NCI-H82 (cell line): ENCODE results near the gene ZMYND8.
A peak's percentile ranks its signal among the peaks of the same experiment; 100 is the strongest.
"Not testable (repeated sequence)": the region's sequence is repeated elsewhere in the genome, so short reads cannot be mapped to it uniquely, and the experiment has no call there.

ENCODE experiments used
- DNase-seq: peaks from one replicate; lab custom pipeline; 2025; lab: John Stamatoyannopoulos, UW

Gene ZMYND8

DNA sequence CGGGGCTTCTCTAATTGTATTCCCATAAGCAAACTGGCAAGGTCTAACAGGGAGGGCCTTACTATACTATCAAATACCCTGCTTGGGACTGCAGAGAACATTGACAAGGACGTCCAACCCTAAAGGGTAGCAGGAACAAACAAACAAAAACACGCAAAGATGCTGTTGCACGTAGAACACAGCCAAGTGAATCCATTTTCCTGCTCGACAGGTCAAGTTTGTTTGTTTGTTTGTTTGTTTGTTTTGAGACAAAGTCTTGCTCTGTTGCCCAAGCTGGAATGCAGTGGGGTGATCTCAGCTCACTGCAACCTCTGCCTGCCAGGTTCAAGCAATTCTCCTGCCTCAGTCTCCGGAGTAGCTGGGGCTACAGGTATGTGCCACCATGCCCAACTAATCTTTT lies 91.3 kb downstream of the ZMYND8 start:
- DNase-seq: no peak

DNA sequence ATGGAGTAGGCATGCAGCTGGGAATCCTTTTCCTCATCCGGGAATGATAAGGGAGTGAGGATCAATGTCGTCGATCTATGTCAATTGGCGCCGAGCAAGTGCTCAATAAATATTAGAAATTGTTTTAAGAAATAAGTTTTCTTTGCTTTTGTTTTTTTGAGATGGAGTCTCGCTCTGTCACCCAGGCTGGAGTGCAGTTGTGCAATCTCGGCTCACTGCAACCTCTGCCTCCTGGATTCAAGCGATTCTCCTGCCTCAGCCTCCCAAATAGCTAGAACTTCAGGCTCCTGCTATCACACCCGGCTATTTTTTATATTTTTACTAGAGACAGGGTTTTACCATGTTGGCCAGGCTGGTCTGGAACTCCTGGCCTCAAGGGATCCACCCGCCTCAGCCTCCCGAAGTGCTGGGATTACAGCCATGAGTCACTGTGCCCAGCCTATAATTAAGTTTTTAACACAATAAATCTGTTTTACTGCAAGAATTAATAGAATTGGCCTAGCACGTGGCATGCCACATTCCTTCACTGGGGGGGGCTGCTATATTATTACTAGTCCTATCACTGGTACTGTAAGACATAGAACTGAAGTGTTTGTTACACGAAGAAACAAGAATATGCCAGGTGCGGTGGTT lies 92.2 kb downstream of the ZMYND8 start:
- DNase-seq: not testable (repeated sequence)

DNA sequence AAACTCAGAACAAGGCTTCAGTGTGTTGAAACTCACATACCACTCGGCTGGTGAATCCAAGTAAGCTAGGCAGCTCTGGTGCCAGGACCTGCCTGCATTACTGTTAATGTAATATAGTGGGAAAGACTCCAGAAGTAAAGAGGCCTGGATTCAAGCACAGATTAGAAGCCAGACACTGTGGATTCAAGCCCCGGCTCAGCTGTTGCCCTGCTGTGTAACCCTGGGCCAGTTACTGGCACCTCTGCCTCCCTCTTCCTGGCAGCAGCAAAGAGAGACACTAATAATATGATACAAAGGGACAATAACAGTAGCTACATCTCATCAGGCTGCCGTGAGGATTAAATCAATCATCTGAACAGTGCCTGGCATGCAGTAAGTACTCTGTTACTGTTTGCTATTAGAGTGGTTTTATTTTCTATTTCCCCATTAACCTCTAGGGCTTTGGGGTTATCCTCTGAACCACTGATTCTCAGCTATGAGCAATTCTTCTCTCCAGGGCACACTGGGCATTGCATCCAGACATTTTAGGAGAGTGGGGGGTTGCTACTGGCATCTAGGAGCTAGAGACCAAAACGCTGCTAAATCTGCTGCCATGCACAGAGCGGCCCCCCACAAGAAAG lies 92.9 kb downstream of the ZMYND8 start:
- peak; percentile 45 for DNase-seq

DNA sequence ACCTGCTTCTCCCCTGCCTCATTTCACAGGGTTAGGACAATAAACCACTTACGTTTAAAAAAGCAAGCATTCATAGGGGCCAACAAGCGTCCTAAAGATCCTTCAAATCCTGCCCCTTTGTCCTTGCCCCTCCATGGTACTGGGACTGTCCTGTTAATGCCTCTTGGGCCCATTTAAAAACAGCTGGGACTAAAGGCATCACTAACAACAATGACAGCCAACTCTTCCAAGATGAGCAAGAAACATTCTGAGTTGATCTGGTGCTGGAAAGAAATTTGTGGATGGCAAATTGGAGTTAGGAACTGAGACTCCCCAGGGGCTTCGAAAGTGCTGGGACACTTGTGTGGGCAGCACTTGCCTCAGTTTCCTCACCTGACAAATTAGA lies 93.4 kb downstream of the ZMYND8 start:
- DNase-seq: no peak

DNA sequence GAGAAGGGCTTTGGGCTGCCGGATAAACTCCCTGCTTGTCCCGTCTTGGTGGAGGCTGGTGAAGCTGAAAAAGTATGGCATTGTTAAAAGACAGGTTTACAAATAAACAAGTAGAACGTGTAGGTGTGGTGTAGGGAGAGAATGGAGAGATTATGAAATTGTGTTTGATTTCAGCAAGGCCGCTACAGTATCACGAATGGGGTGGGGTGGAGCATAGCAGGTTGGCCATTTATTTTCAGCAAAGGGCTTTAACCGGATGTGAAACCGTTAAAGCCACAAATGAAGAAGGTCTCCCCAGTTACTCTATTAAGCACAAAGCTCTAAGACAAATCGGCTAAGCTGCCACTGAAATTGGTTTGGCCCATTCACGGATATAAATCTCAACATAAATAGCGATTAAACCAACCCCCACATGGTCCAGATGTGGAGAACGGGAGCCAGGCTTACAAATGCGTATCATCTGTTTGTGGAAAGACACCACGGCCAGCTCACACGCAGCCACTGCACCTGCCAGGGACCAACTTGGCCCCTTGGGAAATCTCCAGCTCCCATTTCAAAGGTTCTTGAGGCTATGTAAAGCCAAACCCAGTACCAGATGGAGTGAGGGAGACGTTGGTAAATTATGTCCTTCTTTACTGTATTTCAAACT lies 94.0 kb downstream of the ZMYND8 start:
- peak; percentile 97 for DNase-seq

DNA sequence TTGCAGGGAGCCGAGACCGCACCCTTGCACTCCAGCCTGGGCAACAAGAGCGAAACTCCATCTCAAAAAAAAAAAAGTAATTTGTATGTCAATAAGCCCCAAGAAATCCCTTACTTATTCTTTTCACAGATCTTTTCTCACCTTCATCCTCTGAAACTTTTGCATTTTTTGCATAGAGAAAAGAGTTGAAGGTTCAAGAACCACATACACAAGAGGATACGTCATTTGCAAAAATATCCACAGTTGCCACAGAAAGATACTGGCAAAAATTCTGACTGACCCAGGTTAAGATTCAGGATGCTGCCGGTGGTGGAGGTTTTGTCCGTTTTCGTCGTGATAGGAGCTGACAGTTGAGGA lies 94.5 kb downstream of the ZMYND8 start:
- no peak for DNase-seq

DNA sequence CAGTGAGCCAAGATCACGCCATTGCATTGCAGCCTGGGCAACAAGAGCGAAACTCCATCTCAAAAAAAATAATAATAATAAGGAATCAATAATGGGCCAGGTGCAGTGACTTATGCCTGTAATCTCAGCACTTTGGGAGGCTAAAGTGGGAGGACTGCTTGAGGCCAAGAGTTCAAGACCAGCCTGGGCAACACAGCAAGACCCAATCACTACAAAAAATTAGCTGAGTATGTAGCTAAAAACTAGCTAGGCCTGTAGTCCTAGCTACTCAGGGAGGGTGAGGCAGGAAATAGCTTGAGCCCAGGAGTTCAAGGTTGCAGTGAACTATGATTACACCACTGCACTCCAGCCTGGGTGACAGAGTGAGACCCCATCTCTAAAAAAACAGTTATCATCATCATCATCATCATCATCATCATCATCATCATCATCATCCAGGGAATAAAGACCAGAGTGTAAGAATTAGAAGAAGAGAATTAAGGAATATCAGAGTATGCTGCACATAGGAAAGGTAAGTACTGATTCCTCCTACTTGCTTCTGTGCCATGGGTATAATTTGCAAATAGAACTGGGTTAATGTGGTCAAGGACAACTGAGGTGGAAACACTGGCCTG lies 95.2 kb downstream of the ZMYND8 start:
- DNase-seq: not testable (repeated sequence)

DNA sequence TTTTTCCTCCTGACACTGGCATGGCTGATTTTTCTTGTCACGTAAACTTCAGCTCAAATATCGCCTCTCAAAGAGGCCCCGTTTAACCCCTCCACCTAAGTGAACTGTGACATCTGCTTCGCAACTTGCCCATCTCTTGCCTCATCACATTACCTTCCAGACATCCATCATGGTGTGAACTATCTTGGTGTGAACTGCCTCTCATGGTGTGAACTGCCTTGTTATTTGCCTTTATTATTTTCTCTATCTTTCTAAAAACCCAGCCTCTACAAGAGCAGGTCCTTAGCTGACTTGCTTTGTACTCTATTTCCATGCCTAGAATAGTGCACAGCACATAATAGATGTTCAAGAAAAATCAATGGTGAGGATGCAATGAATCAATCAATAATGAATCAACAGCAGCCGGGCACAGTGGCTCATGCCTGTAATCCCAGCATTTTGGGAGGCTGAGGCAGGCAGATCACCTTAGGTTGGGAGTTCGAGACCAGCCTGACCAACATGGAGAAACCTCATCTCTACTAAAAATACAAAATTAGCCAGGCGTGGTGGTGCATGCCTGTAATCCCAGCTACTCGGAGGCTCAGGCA lies 95.9 kb downstream of the ZMYND8 start:
- DNase-seq: not testable (repeated sequence)

DNA sequence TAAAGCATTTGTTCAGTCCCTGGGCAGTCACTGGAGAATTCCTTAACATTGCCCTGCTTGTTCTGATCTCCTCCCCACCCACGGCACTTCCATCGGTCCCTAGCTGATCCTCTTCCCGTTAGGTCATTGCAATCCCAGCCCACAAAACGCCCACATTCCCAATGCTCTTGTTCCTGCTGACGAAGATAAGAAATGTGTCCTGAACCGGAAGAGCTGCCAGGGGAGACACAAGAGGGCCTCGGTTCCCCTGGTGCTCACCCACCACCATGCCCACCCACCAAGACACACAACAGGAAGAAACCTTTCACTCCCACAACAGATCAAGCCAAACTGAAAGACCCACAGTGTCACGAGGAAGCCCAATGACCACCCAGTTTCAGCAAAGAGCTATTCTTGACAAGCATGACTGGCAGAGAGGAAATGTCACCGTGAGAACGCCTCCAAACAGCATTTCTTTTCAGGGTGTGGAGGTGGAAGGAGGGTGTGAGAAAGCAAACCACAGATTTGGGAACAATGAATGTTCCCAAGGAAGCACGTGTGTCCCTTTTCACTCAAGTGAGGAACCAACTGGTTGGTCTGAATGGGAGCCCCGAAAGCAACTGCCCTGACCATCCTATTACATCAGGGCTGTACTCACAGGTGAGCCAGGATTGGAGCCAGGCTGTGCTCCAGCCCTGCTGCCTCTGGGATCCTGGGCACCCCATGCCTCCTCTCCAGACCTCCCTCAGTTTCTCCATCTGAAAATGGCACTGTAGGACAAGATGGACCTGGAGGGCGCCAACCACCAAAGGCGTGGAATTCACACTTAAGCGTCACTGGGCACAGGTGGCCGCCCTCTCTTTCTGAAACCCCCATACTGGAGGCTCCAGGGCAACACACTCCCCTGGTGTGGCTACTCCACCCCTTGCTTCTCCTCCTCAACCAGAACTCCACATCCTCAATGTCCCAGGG lies 97.5 kb downstream of the ZMYND8 start:
- DNase-seq: no peak

DNA sequence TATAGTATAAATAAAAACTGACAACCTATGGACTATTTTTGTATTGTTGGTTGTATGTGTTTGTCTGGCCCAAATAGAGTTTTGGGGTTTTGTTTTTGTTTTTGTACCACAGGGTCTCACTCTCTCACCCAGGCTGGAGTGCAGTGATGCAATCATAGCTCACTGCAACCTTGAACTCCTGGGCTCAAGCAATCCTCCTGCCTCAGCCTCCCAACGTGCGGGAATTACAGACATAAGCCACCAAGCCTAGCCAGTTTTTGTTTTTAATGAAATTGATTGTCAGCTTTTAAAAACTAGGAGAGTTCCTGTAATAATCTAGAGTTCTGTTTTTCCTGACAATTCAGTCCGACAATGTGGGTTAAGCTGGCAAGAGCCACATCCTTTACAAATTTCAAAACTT lies 98.7 kb downstream of the ZMYND8 start:
- no peak for DNase-seq

DNA sequence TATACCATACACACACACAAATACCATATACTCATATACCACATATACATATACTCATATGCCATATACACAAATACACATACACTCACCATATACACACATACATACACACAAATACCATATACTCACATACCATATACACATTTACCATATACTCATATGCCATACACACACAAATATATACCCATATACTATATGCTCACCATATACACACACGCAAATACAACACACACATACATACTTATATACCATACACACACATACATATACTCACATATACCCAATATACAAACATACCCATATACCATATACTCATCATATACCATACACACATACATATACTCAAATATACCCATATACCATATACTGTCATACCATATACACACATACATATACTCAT lies 99.2 kb downstream of the ZMYND8 start:
- no peak for DNase-seq

DNA sequence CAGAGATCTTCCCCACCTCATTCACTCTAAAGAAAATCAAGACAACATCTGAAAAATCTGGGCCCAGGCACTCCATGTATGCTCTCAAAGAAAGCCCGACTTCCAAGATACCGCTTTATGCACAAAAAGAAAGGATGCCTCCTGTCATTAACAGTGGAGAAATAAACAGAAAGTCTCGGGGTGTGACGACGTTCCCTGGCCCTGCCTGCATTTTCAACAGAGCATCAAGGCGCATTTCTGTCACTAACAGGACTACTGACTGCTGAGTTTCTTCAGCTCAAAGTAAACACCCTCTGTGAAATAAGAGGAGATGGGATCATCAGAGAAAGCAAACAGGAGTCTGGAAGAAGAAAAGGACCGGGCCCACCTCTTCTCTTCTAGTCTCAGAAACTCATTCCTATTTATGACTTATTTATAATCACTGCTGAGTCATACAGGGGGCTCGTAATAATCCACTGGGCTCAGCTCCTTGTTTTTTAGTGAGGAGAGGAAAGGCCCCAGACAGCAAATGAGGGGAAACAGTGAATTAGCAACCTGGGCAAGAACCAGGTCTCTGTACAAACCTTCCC lies 99.7 kb downstream of the ZMYND8 start:
- no peak for DNase-seq

DNA sequence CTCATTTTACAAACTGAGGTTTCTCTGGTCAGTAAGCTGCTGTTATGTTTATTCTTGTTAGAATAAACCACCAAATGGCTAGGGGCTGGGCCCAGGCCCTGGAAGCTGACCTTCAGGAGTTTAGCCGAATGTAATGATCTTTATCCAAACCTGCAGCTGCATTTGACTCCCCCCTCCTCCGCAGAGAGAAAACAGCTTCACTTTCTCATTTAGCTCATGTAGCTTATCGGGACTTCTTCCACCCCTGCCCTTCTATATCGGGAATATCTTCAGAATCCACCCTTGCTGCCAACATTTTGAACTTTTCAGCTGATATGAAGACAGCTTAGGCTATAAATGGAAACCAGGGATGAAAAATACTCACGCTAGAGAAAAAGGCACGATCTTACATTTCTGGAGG lies 102.6 kb downstream of the ZMYND8 start:
- no peak for DNase-seq

DNA sequence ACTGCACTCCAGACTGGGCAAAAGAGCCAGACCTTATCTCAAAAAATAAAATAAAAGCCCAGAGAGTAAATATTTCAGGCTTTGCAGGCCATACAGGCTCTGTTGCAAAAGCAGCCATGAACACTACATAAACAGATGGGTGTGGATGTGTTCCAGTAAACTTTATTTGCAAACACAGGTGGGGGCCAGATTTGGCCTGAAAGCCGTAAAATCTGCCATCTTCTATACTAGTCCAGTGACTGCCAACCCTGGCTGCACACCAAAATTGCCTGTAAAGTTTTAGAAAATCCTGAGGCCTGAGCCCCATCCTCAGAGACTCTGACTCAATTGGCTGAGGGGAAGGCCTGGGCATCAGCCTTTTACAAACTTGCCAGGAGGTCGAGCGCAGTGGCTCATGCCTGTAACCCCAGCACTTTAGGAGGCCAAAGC lies 103.6 kb downstream of the ZMYND8 start:
- DNase-seq: no peak

DNA sequence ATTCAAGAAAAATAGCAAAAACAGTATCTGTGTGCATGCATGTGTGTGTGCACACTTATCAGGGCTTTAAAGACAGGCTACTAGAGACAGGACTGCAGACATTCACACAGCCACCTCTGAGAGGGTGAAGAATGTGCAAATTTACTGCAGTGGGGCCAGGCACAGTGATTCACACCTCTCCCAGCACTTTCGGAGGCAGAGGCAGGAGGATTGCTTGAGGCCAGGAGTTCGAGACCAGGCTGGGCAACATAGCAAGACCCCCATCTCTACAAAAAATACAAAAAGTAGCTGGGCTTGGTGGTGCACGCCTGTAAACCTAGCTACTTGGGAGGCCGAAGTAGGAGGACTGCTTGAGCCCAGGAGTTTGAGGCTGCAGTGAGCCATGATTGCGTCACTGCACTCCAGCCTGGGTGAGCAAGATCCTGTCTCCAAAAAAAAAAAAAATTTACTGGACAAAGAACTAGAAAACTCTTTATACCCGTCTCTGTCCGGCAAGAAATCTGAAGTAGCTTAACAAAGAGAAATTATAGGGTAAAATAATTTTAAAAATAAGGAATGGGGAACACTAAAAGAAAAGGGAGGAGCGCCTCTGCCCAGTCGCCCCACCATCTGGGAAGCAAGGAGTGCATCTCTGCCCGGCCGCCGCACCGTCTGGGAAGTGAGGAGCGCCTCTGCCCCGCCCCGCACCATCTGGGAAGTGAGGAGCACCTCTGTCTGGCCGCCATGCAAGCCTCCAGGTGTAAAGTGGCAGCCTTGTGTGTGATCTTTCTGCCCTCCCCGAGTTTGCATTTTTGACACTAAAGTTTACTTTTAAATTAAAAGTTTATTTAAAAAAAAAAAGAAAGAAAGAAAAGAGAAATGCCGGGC lies 105.1 kb downstream of the ZMYND8 start:
- no peak for DNase-seq

DNA sequence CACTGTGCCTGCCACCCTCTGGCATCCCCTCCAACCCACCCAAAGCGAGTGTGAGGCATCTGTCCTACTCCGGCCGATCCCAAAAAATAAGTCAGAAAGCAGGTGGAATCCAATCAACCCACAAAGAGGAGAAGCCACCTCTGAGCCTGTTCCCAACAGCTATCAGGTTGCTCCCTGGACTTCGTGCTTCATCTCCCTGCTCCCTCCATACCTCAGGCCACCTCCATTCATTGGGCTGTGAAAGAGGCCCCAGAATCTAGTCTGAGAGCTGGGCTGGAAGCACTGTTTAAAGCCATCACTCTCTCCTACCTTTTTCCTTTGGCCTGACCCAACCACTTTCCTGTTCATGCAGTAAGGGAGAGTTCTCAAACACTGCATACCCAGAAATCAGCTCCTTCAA lies 106.1 kb downstream of the ZMYND8 start:
- no peak for DNase-seq

DNA sequence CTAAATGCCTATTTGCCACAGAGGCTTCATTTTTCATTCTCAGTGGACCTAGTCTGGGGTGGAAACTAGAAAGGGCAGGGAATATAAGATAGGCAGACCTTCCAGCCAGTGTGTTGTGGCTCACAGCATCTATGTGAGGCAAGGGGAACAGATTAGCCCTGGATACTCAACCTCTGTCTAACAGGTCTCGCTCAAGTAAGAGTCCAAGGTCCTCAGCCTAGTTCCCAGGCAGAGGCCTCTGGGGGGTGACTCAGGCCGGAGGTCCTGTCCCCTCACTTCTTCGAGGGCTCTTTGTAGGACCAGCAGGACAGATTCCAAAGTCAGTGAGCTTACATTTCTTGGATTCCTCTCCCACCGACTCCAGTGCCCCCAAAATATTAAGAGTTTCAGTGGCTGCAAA lies 106.6 kb downstream of the ZMYND8 start:
- no peak for DNase-seq

DNA sequence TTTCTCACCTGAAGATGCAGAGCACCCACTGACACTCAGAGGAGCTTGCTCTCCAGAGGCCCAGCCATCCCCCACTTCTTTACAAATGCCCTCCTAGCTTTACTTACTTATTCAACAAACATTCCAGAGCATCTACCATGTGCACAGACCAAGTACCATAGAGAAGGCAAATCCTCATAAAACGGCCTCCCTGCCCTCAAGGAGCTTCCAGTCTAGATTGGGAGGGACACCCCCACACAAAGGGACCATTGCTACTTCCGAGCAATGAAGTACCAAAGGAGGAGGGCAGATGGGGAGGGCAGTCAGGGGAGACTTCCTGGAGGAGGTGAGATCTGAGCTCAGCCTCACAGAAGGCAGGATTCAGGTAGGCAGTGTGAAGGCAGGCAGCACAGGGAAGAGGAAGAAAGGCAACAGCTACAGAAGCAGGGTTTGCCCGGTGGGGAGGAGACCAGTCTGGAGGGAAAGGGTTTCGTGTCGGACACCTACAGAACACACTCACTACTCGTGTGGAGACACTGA lies 108.0 kb downstream of the ZMYND8 start:
- DNase-seq: no peak

DNA sequence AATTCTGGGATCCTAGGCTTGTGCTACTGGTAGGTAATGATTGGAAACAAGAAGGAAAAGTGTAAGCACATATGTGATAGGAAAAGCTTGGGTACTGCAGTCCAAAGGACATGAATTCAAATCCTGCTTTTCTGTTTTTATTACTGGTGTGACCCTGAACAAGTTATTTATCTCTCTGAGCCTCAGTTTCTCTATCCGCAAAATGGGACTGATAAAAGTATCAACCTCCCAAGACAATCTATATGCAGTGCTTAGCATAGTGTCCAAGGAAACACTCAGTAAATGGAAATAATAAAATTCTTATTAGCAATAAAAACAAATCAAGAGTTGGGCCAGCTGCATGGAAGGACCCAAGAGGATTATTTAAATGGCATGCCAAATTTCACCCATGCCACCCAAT lies 108.5 kb downstream of the ZMYND8 start:
- no peak for DNase-seq
